Transverse colon (tissue), 3 donors: ENCODE results near the gene TNRC6C.

Source experiments
- CTCF ChIP-seq, 5 experiments: fragments of 200-600 bp in 3 of 5; fragments of 450-650 bp in 2 of 5; sonication (generic) in 3 of 5; IDR thresholded peaks; 1 replicate in 2 of 5; 2 replicates in 3 of 5; pipeline ENCODE4 v1.5.1; 2016 to 2017; ENCODE audit warnings: antibody characterized with exemption in 5 of 5, inconsistent platforms in 3 of 5, mild to moderate bottlenecking in 2 of 5, moderate library complexity in 1 of 5
- POLR2A ChIP-seq: fragments of 450-650 bp; IDR thresholded peaks from one replicate; pipeline ENCODE4 v1.6.1; 2016; ENCODE audit warnings: antibody characterized with exemption, mild to moderate bottlenecking, moderate library complexity

GRCh38 chr17:78095035-78095434 lies 136.5 kb downstream of the TNRC6C start:
- TF ChIP-seq POLR2A (no peak), CTCF (IDR thresholded peaks at IDR 0.05) (no peak)
